K562 (cell line): ENCODE measurements around the gene RIPOR1. TPM values are rescaled to one million over a fixed set of nuclear protein-coding genes. Genes with fewer than 3 reads are reported as not detected.

Source experiments
- ARID2 ChIP-seq: fragments of 450-650 bp; IDR thresholded peaks from 2 replicates; pipeline ENCODE4 v1.6.1; 2017; ENCODE audit warnings: antibody characterized with exemption, mild to moderate bottlenecking
- EP400 ChIP-seq: fragments of 450-650 bp; IDR thresholded peaks from 2 replicates; pipeline ENCODE4 v1.6.1; 2017; ENCODE audit warnings: antibody characterized with exemption, mild to moderate bottlenecking, moderate library complexity
- FOSL1 ChIP-seq: fragments of 200-800 bp; sonication (Bioruptor generic); conservative IDR thresholded peaks from 2 replicates; pipeline ENCODE4 v1.6.1; 2016; ENCODE audit warnings: missing genetic modification characterization, missing compliant biosample characterization
- HMGN3 ChIP-seq: IDR thresholded peaks from 2 replicates; pipeline ENCODE4 v1.6.1; 2011; ENCODE audit warnings: borderline replicate concordance, low read depth, mild to moderate bottlenecking, mixed read lengths, low read length; ENCODE audit not compliant: insufficient read length; ENCODE audit errors: extremely low read depth
- IRF9 ChIP-seq: fragments of 450-650 bp; IDR thresholded peaks from 2 replicates; pipeline ENCODE4 v1.6.1; 2016; ENCODE audit warnings: missing biosample characterization, missing genetic modification characterization
- JUN ChIP-seq, 2 experiments: sonication (generic) in 1 of 2; formaldehyde crosslinking in 1 of 2; IDR thresholded peaks; 2 replicates each; pipeline versions ENCODE4 v1.6.1 to v1.8.0; 2012 to 2022; ENCODE audit warnings: borderline replicate concordance in 2 of 2, mild to moderate bottlenecking in 2 of 2, improper control_type of control experiment in 1 of 2, low read depth in 1 of 2, low read length in 1 of 2, missing genetic modification reagents in 1 of 2
- KDM2B ChIP-seq: fragments of 250-450 bp; sonication (Bioruptor Pico); IDR thresholded peaks from 2 replicates; pipeline ENCODE4 v1.8.0; 2021; ENCODE audit warnings: mild to moderate bottlenecking, moderate library complexity
- MTA3 ChIP-seq: fragments of 450-650 bp; formaldehyde crosslinking; IDR thresholded peaks from 2 replicates; pipeline ENCODE4 v1.6.1; 2017; ENCODE audit warnings: mild to moderate bottlenecking, borderline replicate concordance
- MXI1 ChIP-seq: IDR thresholded peaks from 2 replicates; pipeline ENCODE4 v1.6.1; 2011; ENCODE audit warnings: low read depth, mild to moderate bottlenecking, improper control_type of control experiment, low read length
- MYBL2 ChIP-seq, 2 experiments: fragments of 450-650 bp in 1 of 2; sonication (generic) in 1 of 2; formaldehyde crosslinking in 1 of 2; IDR thresholded peaks; 2 replicates each; pipeline versions ENCODE4 v1.6.1 to v1.8.1; 2017 to 2022; ENCODE audit warnings: borderline replicate concordance in 1 of 2, inconsistent platforms in 1 of 2, low read depth in 1 of 2, mild to moderate bottlenecking in 1 of 2, missing genetic modification reagents in 1 of 2, moderate library complexity in 1 of 2
- NELFE ChIP-seq: IDR thresholded peaks from 2 replicates; pipeline ENCODE4 v1.6.1; 2011; ENCODE audit warnings: mild to moderate bottlenecking; ENCODE audit not compliant: insufficient read depth, insufficient read length
- NKRF ChIP-seq: fragments of 450-650 bp; IDR thresholded peaks from 2 replicates; pipeline ENCODE4 v1.6.1; 2016; ENCODE audit warnings: borderline replicate concordance
- NR1H2 ChIP-seq: sonication (generic); formaldehyde crosslinking; IDR thresholded peaks from 2 replicates; pipeline ENCODE4 v1.4.0; 2020; ENCODE audit warnings: mild to moderate bottlenecking, missing genetic modification reagents
- NR2C1 ChIP-seq, 2 experiments: fragments of 450-650 bp; IDR thresholded peaks; 2 replicates each; pipeline ENCODE4 v1.6.1; 2017; ENCODE audit warnings: mild to moderate bottlenecking in 2 of 2, antibody characterized with exemption in 1 of 2, inconsistent platforms in 1 of 2, missing compliant biosample characterization in 1 of 2, missing genetic modification characterization in 1 of 2
- PHF21A ChIP-seq: fragments of 450-650 bp; IDR thresholded peaks from 2 replicates; pipeline ENCODE4 v1.6.1; 2017; ENCODE audit warnings: low read depth, borderline replicate concordance
- PHTF2 ChIP-seq: fragments of 250-450 bp; sonication (Bioruptor Pico); IDR thresholded peaks from 2 replicates; pipeline ENCODE4 v1.5.0; 2021; ENCODE audit warnings: mild to moderate bottlenecking
- SMARCA5 ChIP-seq: fragments of 450-650 bp; IDR thresholded peaks from 2 replicates; pipeline ENCODE4 v1.6.1; 2016
- SNIP1 ChIP-seq: fragments of 450-650 bp; IDR thresholded peaks from 2 replicates; pipeline ENCODE4 v1.7.1; 2017; ENCODE audit warnings: low read depth, mild to moderate bottlenecking
- SP1 ChIP-seq: sonication (generic); formaldehyde crosslinking; IDR thresholded peaks from 2 replicates; pipeline ENCODE4 v1.8.1; 2022; ENCODE audit warnings: mild to moderate bottlenecking, missing genetic modification reagents
- TCFL5 ChIP-seq: fragments of 250-450 bp; sonication (Bioruptor Pico); conservative IDR thresholded peaks from 2 replicates; pipeline ENCODE4 v1.6.1; 2021; ENCODE audit warnings: mild to moderate bottlenecking, moderate library complexity, matching md5 sums
- USF2 ChIP-seq: sonication (generic); formaldehyde crosslinking; IDR thresholded peaks from 2 replicates; pipeline ENCODE4 v1.5.0; 2020; ENCODE audit warnings: missing genetic modification reagents
- ZBED1 ChIP-seq: IDR thresholded peaks from 2 replicates; pipeline ENCODE4 v1.6.1; 2014
- ZNF24 ChIP-seq: fragments of 450-650 bp; IDR thresholded peaks from 2 replicates; pipeline ENCODE4 v1.6.1; 2016
- ZNF41 ChIP-seq: fragments of 250-450 bp; sonication (Bioruptor Pico); conservative IDR thresholded peaks from 2 replicates; pipeline ENCODE4 v1.4.0; 2020; ENCODE audit warnings: mild to moderate bottlenecking
- polyA plus RNA-seq, 8 experiments: library from polyadenylated mRNA; depleted of rRNA in 4 of 8; stranded (reverse) in 5 of 8; unstranded in 3 of 8; fragments of >200 nt; fragmentation: Nextera tagmentation in 2 of 8; fragmentation: Illumina TruSeq in 1 of 8; extraction: Ambion mirVana in 2 of 8; extraction: Trizol in 1 of 8; gene quantifications; 2 replicates each; pipeline versions ENCODE4 v1.2.1 to v1.2.3, GENCODE V29; 2011 to 2014; ENCODE audit warnings: inconsistent platforms in 1 of 8, missing spikeins in 1 of 8
- total RNA-seq, 7 experiments: library from RNA; depleted of rRNA in 6 of 7; stranded (reverse); fragments of >200 nt in 6 of 7; fragmentation: Illumina TruSeq in 2 of 7; extraction: Trizol in 2 of 7; gene quantifications; 2 replicates each; pipeline versions ENCODE4 v1.2.1 to v1.2.3, GENCODE V29; 2011 to 2021; ENCODE audit warnings: low replicate concordance in 1 of 7

The RIPOR1 gene
- total and polyA plus RNA-seq, 9 of the 15 experiments (the other 6 are each of a cell fraction or from before 2014, with no cell fraction given) = 0.36 to 31.1 (median 3.0) TPM

GRCh38 chr16:67562918-67563707, 34.5 kb downstream of the RIPOR1 start (continued):
- TF ChIP-seq PHTF2 (CRISPR knock-in tag) (no peak), NKRF (peak; percentile 67; the same call in 1 of the 2 replicates), NELFE (no peak), JUN (IDR thresholded peaks at IDR 0.05; ENCODE audit: borderline replicate concordance, low read depth, low read length) (no peak), JUN (CRISPR knock-in tag; IDR thresholded peaks at IDR 0.05; ENCODE audit: borderline replicate concordance) (no peak), SMARCA5 (no peak), TCFL5 (no peak), USF2 (CRISPR knock-in tag) (no peak), ZNF24 (no peak), MYBL2 (IDR thresholded peaks at IDR 0.05; ENCODE audit: low read depth) (no peak), MYBL2 (CRISPR knock-in tag; IDR thresholded peaks at IDR 0.05; ENCODE audit: borderline replicate concordance) (0 out of 2 replicates have a peak, but pooled peaks have one; percentile 42), SP1 (peak; percentile 70), ZNF41 (CRISPR knock-in tag) (no peak), NR1H2 (peak; percentile 87), SNIP1 (no peak), IRF9 (no peak), HMGN3 (no peak), MXI1 (no peak), ARID2 (no peak; the same call in 1 of the 2 replicates), FOSL1 (tag) (no peak), KDM2B (CRISPR knock-in tag) (no peak), PHF21A (no peak), ZBED1 (no peak), MTA3 (peak; percentile 80; the same call in 1 of the 2 replicates), NR2C1 (IDR thresholded peaks at IDR 0.05) (no peak), NR2C1 (tag; IDR thresholded peaks at IDR 0.05) (no peak), EP400 (peak; percentile 63; the same call in 1 of the 2 replicates)
